HG02759 (cell line): ENCODE results near the gene CCNB2.
"Not testable (repeated sequence)": the region's sequence is repeated elsewhere in the genome, so short reads cannot be mapped to it uniquely, and the experiment has no call there.

Experiments used
- ATAC-seq: cut with Tn5 transposase; IDR thresholded peaks from one replicate; pipeline ENCODE4 v1.9.1; 2021; ENCODE audit warnings: mild to moderate bottlenecking, moderate library complexity; ENCODE audit not compliant: unreplicated experiment

CCNB2 gene

DNA sequence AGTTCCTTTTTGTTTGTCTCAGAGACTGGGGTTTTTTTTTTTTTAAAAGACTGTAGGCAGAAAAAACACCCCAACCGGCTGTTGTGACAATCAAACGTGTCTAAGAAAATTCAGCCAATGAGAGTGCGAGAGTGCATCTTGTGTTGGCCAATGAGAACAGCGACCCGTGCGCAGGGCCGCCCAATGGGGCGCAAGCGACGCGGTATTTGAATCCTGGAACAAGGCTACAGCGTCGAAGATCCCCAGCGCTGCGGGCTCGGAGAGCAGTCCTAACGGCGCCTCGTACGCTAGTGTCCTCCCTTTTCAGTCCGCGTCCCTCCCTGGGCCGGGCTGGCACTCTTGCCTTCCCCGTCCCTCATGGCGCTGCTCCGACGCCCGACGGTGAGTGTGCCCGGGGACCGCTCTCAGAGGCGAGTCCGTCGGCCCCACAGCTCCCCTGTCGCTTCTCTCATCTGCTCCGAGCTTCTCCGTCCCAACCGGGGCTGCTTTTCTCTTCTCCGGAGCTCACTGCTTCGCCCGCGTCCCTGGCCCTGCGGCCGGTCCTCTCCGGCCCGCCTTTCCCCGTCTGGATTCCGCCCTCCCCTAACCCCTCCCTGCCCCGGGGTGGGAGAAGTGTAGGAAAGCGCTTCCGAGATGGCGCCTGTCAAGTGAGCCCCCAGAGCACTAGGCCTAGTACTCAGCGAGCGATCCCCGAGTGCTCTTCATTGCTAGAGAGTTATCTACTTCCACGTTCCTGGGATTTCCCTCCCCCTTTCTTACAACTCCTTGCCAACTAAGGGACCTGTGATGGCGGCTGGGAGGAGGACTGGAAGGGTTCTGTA, at the start of gene CCNB2:
CCNB2 (plus strand) TSS at position 235 of the 821 bp plus-strand sequence; CDS start at position 358, 123 bp downstream.
- ATAC-seq = peak; percentile 99

- no peak for ATAC-seq
Measured at GRCh38 chr15:59059076-59059597, 45.8 kb upstream of the CCNB2 start.

DNA sequence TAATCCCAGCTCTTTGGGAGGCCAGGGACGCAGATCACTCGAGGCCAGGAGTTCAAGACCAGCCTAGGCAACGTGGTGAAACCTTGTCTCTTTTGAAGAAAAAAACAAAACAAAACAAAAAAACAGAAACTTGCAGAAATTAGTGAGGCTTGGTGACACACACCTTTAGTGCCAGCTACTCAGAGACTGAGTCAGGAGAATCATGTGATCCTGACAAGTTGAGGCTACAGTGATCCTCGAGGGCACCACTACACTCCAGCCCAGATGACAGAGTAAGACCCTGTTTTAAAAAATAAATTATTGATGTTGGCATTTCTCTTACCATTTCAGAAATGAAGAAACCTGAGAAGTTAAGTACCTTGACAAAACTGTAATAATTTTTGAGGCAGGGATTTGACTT, 44.6 kb upstream of the CCNB2 start:
- no peak for ATAC-seq

GRCh38 chr15:59063042-59063441, 41.9 kb upstream of the CCNB2 start:
- ATAC-seq = no peak

- no peak for ATAC-seq
Measured at GRCh38 chr15:59069430-59069829, 35.5 kb upstream of the CCNB2 start.

GRCh38 chr15:59074607-59075006, 30.3 kb upstream of the CCNB2 start:
- no peak for ATAC-seq

DNA sequence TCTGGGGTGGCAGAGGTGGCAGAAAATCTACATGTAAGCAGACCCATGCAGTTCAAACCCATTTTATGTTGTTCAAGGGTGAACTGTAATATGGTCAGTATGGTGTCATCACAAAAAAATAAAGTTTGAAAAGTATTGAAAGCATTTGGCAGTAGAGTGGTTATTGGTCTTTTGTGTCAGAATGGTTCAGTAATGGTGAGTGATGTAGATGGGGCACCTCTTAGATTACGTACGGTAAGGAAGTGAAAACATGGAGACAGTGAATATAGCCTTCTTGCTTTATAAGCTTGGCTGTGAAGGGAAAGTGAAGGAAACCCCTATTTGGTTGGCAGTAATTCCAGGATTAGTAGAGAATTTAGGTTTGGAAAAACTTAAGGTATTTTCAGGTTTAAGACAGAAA, 17.2 kb upstream of the CCNB2 start:
- ATAC-seq = no peak

GRCh38 chr15:59094077-59094476, 10.9 kb upstream of the CCNB2 start:
- no peak for ATAC-seq

DNA sequence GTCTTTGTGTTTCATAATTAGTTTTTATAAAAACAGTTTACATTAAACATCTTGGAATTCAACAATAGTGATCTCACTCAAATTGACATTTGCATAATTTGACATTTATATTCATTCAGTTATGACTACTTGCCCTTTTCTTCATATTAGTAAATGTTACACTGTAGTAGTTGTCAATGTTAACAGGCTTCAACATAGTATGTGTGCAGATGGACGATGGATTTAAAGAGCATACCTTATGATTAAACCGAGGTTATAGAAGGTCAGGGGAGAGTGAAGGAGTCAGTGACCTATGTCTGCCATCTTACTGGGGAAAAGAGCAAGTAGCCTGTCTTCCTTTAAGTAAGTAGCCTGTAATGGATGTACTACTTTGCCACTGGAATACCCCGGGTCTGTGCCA, 8.5 kb upstream of the CCNB2 start:
- ATAC-seq = no peak

- no peak for ATAC-seq
Measured at GRCh38 chr15:59099162-59099685, 5.7 kb upstream of the CCNB2 start.

DNA sequence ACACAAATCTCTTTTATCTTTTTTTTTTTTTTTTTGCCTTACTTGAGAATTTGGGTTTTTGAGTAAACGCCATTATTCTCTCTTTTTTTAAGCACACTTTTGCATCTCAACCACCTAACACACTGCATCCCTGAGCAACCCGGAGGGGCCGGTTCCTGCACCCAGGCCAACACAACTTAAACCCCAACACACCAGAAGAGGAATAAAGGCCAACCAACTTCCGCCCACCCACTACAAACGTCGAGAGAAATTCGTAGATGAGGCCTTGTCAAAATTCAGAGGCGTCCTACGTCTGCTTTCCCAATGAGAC, 389 bp upstream of the CCNB2 start:
- peak; percentile 41 for ATAC-seq

- no peak for ATAC-seq
Measured at GRCh38 chr15:59105854-59106253, 908 bp downstream of the CCNB2 start.

GRCh38 chr15:59111251-59111650, 6.3 kb downstream of the CCNB2 start:
- no peak for ATAC-seq

DNA sequence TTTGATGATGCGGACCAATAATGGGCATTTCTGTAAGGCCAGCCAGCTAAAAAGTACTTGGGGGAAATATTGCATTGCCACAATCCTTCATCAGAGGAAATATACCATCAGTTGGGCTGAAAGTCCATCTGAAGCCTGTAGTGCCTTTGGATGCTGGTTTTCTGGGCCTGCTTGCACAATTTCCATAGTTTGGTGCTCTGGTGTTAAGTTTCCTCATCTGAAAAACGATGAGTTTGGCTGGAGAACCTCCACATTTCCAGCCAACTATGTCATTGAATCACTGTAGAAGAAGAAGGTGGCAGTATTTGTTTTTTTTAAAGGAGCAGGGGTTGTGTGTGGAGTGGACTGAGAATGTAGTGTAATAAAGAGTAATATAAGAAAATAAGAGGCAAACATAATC, 10.1 kb downstream of the CCNB2 start:
- no peak for ATAC-seq

DNA sequence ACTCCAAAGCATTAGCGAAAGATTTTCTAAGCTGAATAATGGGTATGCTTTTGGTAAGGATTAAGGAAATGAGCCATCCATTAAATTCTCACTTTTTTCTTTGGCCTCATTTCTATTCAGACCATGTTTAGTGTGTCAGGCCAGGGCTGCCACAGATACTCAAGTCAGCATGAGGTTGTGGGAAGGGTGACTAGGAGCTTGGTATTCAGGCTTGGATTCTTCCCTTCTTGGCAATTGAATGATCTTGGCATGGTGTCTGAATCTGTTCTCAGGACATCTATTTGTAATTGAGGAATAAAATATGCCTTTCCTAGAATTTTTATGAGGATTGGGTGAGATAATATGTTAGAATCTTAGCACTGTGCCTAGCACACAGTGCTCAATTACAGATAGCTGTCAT, 11.2 kb downstream of the CCNB2 start:
- no peak for ATAC-seq

DNA sequence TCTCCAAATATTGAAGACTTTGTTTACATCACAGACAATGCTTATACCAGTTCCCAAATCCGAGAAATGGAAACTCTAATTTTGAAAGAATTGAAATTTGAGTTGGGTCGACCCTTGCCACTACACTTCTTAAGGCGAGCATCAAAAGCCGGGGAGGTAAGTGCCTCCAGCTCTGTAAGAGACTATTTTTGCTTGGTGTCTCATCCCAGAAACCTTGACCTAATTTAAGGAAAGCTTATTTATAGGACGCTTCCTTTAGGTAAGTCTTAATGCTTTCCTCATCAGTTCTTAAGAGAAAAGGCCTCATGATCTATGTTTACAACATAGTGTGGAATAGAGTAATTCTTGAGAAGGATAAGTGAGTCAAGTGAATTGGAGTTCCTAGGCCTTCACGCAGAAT, 11.8 kb downstream of the CCNB2 start:
- no peak for ATAC-seq

- ATAC-seq = no peak
Measured at GRCh38 chr15:59119625-59120024, 14.7 kb downstream of the CCNB2 start.

GRCh38 chr15:59120937-59121336, 16.0 kb downstream of the CCNB2 start:
- no peak for ATAC-seq

DNA sequence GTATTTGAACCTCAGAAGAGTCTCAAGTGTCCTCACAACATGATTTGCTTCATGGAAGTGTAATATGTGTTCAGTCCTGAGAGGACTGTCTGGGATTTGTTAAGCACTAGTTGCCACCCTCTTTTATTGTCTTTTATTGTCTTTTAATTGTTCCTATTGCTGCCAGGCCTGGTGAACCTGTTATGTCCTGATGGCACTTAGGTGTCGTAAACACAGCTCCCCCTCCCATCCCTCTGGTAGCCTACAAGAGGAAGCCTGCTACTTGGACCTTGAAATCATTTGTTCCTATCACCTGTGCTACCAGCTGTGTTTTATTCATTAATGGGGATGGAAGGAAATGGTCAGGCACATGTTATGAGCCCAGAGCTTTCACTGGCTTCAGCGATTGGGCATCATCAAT, 19.3 kb downstream of the CCNB2 start:
- no peak for ATAC-seq

GRCh38 chr15:59125683-59126082, 20.7 kb downstream of the CCNB2 start:
- not testable (repeated sequence) for ATAC-seq

DNA sequence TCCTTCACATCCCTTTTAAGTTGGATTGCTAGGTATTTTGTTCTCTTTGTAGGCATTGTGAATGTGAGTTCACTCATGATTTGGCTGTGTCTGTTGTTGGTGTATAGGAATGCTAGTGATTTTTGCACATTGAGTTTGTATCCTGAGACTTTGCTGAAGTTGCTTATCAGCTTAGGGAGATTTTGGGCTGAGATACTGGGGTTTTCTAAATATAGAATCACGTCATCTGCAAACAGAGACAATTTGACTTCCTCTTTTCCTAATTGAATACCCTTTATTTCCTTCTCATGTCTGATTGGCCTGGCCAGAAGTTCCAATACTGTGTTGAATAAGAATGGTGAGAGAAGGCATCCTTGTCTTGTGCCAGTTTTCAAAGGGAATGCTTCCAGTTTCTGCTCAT, 22.3 kb downstream of the CCNB2 start:
- ATAC-seq = not testable (repeated sequence)

DNA sequence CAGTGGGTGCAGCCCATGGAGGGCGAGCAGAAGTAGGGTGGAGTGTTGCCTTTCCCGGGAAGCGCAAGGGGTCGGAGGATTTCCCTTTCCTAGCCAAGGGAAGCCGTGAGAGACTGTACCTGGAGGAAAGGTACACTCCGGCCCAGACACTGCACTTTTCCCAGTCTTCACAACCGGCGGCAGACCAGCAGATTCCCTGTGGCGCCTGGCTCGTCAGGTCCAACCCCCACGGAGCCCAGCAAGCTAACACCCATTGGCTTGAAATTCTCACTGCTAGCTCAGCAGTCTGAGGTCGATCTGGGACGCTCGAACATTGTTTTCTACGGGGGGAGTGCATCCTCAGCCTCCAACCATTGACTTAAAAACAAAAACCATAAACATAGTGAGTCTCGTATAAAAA, 26.5 kb downstream of the CCNB2 start:
- ATAC-seq = no peak
